NCI-H526 treated with DMSO at 0.1 percent for 48 hours (cell line): ENCODE results near the gene ANKRD10.
A peak's percentile ranks its signal among the peaks of the same experiment; 100 is the strongest.

Source experiments
- DNase-seq: peaks from one replicate; lab custom pipeline; 2025; lab: John Stamatoyannopoulos, UW

ANKRD10 gene

DNA sequence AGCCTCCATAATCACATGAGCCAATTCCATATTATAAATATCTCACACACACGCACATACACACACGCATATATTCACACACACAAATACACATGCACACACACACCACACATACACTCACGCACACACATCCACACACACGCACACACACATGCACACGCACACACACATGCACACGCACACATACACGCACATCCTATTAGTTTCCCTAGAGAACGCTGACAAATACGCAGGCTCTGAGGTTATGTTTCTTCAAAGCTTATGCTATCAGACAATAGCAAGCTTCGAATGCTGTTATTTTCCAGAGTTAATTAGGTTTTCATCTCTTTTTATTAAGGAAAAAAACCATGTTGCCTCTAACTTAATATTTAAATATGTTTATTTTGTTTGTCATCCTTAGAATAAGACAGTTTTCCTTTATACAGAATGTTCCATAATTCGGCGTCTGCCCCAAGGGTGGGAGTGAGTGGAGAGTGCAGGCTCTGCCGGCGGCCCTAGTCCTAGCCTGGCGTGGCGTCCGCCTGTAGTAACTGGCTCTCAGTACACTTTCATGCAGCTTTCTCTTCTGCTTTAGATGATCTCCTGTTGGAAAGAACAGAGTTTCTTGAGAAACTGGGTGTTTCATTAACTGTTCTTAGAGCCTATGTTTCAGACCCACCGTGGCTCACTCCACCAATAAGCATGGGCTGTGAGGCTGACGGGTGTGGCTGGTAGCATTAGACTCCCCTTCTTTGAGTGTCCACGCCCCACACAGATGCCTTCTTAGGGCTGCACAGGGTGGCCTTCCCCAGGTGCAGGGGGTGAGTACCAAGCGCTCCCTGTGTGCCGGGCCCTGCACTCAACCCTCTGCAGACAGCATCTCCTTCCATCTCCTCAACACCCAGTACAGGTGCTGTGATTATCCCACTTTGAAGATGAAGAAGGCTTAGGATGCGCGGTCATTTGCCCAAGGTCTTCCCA lies 30.4 kb upstream of the ANKRD10 start:
- no peak for DNase-seq

DNA sequence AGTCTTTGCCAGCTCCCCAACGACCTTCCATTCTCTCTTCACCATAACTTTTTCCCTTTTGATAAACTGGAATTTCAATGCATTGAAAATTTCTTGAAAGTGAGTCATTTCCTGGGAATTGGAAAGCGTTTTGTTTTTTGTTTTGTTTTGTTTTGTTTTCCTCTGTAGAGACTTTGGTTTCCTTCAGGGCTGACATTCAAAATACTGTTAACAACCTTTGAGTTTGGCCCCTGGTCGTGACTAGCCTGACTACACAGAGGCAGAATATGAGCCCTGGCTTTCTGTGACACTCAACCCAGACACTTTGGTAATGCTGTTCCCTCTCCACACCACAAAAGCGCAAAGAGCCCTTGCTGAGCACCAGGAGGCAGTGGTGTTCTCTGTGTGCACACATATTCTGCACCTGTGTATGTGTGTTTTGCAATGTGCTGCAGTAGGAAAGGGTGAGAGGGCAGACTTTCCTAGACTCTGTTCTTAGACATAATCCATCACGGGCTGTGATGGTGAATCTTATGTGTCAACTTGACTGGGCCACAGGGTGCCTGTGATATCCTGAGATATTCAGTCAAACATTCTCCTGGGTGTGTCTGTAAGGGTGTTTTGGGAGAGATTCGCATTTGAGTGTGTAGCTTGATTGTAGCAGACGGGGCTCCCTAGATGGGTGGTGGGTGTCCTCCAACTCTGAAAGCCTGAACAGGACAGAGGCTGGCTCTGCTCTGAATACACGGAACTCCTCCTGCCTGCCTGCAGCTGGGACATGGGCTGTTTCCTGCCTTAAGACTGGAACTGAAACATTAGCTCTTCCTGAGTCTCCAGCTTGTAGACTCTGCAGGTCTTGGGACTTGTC lies 29.5 kb upstream of the ANKRD10 start:
- DNase-seq = peak; percentile 52

DNA sequence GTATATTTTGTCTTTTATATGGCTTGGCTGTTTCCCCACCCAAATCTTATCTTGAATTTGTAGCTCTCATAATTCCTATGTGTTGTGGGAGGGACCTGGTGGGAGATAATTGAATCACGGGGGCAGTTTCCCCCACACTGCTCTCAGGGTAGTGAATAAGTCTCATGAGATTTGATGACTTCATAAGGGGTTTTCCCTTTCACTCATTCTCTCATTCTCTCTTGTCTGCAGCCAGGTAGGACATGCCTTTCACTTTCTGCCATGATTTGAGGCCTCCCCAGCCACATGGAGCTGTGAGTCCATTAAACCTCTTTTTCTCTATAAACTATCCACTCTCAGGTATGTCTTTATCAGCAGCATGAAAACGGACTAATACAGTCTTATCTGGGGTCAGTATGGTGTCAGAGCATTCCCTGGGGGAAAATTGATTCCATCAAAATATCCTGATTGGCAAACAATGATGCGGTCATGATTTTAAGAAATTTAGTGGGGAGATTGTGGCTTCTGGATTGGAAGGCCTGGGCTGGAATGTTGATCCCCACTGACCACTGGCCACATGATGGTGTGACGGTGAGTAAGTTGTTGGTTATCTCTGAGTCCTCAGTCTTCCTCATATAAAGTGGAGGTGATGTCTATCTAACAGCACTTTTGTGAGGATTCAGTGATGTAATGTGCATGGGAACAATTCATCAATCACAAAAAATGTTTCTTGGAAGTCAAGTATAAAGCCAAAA lies 27.5 kb upstream of the ANKRD10 start:
- DNase-seq = no peak

DNA sequence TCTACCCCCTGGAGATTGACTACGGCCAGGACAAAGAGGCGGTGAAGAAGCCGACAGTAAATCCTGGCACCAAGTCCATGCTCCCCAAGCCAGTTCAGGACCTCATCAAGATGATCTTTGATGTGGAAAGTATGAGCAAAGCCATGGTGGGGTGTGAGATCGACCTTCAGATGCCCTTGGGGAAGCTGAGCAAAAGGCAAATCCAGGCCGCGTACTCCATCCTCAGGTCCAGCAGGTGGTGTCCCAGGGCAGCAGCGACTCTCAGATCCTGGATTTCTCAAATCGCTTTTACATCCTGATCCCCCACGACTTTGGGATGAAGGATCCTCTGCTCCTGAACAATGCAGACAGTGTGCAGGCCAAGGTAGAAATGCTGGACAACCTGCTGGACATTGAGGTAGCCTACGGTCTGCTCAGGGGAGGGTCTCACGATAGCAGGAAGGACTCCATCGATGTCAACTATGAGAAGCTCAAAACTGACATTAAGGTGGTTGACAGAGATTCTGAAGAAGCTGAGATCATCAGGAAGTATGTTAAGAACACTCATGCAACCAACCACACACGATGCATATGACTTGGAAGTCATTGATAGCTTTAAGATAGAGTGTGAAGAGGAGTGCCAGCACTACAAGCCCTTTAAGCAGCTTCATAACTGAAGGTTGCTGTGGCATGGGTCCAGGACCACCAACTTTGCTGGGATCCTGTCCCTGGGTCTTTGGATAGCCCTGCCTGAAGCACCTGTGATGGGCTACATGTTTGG lies 24.0 kb upstream of the ANKRD10 start:
- no peak for DNase-seq

DNA sequence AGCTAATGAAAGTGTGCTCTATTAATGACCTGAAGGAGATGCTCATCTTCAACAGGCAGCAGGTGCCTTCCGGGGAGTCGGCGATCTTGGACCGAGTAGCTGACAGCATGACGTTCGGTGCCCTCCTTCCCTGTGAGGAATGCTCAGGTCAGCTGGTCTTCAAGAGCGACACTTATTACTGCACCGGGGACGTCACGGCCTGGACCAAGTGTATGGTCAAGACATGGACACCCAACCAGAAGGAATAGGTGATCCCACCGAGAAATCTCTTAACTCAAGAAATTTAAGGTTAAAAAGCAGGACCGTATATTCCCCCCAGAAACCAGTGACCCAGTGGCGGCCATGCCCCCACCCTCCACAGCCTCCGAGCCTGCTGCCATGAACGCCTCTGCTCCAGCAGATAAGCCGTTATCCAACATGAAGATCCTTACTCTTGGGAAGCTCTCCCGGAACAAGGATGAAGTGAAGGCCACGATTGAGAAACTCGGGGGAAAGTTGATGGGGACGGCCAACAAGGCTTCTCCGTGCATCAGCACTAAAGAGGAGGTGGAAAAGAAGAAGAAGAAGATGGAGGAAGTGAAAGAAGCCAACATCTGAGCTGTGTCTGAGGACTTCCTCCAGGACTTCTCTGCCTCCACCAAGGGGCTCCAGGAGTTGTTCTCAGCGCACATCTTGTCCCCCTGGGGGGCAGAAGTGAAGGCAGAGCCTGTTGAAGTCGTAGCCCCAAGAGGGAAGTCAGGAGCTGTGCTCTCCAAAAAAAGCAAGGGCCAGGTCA lies 22.8 kb upstream of the ANKRD10 start:
- no peak for DNase-seq

DNA sequence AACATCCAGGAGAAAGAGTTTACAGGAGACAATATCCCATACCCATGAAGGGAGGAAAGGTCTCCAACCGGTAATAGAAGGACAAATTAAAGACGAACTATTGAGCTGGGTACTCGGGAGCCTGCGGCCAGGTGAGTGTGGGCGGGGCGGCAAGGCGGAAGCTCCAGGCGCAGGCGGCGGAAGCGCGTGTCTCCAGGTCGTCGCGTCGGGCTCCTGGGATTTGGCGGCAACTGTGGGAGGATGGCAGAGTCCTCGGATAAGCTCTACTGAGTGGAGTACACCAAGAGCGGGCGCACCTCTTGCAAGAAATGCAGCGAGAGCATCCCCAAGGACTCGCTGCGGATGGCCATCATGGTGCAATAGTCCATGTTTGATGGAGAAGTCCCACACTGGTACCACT lies 21.6 kb upstream of the ANKRD10 start:
- DNase-seq = no peak

DNA sequence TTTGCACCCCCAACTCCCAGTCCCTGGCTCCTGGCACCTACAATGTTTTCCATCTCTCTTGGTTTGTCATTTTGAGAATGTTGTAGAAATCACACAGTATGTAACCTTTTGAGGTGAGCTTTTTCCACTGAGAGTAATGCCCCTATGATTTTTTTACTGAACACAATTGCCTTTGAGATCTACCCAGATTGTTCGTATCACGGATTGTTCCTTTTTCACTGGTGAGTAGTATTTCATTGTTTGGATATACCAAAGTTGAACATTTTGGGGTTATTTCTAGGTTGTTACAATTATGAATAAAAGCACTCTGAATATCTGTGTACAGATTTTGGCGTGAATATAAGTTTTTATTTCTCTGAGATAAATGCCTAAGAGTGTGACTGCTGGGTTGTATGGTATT lies 17.7 kb upstream of the ANKRD10 start:
- DNase-seq = no peak

DNA sequence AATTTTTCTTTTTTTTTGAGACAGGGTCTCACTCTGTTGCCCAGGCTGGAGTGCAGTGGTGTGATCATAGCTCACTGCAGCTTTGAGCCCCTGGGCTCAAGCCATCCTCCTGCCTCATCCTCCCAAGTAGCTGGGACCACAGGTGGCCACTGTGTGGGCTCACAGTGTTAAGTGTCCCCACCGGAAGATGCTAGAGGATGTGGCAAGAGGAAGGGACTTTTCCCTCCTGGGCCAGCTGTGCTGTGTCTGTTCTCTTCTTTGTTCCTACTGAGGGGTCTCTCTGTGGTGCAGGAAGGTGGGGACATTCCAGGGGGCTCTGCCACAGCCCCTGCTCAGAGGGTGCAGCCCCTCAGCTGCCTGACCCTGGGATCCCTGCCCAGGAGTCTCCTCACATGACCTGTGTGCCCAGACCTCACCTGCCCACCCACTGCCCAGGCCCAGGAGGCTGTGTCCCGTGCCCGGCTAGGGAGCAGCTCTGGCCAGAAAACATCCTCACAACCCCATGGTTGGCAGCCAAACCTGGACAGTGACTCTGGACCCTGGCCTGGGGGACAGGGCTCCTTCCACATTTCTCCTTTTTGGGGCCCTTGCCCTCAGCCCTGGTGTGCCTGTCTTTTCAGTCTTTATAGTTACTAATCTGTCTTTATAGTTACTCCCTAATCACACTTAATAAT lies 14.4 kb upstream of the ANKRD10 start:
- DNase-seq = no peak

DNA sequence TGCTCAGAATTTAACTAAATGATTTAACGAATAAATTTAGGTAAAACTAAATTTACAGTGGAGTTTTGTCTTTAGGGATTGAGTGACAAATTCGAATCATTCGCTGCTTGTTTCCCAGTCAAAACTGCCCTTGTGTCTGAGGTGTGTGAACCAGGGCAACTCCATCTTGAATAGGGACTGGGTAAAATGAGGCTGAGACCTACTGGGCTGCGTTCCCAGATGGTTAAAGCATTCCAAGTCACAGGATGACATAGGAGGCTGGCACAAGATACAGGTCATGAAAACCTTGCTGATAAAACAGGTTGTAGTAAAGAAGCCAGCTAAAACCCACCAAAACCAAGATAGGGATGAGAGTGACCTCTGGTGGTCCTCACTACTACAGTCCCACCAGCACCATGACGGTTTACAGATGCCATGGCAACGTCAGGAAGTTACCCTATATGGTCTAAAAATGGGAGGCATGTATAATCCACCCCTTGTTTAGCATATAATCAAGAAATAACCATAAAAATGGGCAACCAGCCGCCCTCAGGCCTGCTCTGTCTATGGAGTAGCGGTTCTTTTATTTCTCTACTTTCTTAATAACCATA lies 10.2 kb upstream of the ANKRD10 start:
- no peak for DNase-seq

DNA sequence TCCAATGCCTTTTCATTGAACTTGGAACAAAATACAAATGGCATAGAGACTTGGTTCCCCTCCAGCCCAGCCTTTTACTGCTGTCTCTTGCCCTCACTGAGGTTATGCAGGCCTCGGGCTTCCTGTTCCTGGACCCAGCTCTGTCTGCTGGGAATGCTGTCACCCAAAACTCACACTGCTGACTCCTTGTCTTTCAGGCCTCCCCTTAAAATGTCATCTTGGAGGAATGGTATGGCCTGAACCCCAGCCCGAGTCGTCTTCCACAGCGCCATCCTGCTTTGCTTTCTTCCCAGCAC lies 9.7 kb upstream of the ANKRD10 start:
- DNase-seq = no peak

DNA sequence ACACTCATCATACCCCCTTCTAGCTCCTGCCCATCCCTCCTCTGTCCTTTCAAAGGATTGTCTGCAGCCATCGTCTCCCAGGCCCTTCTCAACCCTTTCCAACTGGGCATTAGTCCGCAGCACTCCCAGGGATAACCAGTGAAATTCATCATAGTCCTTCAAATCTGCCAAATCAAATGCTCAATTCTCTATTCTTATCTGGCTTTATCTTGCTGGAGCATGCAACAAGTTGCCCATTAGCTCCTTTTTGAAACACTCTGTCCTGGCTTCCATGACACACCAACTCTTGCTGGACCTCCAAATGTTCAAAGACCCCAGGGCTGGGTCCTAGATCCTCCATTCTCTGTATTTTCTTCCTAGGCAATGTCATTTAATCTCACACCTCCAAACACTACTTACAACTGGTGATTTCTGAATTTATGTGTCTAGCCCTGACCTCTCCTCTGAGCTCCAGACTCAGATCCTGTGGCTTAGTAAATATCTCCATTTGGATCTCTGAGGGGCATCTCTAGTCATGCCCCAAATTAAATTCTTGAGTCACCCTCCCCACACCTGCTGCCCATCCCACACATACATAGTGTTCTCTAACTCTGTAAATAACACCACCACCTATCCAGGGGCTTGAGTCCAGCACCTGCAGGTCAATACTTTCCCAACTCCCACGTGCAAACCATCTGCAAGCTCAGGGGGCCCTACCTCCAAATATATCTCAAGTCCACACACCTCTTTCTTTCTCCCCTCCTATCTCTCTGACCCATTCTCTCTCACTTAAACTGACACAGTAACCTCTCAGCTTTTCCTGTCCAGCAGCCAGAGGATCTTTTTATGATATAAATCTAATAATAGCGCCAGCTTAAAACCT lies 9.1 kb upstream of the ANKRD10 start:
- DNase-seq = no peak

DNA sequence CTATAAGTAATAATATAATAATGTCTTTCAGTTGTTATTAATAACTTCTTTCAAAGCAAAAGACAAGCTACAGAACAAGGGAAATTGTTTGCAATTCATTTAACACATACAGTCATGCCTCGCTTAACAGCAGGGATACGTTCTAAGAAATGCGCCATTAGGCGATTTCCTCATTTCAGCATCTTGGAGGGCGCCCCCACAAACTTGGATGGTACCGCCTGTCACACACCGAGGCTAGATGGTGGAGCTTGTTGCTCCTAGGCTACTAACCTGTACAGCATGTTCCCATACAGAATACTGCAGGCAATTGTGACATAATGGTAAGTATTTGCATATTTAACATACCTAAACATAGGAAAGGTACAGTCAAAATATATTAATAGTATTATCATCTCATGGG lies 8.2 kb upstream of the ANKRD10 start:
- no peak for DNase-seq

DNA sequence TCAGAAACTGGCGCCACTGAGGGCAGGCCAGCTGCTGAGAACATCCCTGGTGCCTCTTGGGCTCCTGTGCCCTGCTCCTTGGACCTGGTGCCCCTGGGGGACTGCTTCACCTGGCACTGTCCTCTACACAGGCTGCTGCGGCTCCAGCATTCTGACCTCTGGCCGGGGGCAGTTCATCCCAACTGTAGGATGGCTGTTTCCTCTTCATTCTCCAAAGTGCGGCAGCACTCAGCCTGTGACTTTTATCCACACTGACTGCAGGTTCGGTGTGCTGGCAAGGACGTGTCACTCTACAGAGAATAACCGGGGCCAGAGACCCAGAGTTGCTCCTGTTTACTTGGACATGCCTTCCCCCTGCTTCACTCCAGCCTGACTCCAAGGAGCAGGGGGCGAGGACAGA lies 7.6 kb upstream of the ANKRD10 start:
- no peak for DNase-seq

DNA sequence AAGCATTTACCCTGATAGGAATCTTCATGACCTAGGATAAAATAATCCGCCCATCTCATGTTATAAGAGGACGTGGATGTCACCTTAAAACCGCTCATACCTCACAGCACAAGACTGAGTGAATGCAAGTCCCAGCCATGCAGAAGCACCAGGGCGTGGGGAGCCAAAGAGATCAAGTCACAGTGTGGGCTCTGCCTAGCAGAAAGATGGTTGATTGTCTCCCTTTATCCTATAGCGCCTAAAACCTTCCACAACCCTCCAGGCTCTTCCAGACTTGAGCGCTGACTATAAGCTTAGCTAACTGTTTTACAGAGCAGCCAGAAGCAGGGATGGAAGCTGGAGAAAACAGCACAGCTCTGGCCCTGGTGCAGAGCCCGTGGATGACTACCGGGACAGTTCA lies 6.8 kb upstream of the ANKRD10 start:
- no peak for DNase-seq

DNA sequence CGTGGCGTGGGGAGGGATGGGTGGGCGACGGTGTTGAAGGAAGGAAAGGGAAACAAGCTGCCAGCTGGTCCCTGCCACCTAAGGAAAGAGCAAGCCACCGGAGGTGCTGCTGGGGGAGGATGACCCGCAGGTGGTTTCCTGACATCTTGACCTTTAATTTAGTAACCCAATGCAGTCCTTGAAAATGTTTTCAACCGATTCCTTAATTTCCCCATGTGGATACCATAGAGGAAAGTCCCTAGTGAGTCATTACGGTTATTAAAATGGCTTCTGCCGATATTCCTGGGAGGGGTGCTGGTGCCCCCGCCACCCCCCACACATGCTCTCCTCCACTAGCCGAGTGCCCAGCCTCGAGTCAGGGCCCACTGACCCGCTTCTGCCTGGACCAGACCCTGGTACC lies 6.3 kb upstream of the ANKRD10 start:
- no peak for DNase-seq

DNA sequence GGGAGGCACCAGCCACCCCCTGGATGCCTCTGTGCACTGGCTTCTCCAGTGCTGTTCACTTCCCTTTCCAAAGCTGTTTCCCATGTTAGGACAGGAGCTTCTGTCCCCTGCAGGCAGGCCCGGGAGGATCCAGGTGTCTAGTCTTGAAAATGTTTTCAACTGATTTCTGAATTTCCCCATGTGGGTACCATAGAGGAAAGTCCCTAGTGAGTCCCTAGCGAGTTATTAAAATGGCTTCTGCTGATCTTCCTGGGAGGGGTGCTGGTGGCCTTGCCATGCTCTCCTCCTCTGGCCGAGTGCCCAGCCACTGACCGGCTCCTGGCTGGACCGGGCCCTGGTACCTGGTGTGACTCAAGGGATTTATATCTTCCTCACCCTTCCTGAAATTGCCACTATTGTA lies 5.2 kb upstream of the ANKRD10 start:
- DNase-seq = no peak

DNA sequence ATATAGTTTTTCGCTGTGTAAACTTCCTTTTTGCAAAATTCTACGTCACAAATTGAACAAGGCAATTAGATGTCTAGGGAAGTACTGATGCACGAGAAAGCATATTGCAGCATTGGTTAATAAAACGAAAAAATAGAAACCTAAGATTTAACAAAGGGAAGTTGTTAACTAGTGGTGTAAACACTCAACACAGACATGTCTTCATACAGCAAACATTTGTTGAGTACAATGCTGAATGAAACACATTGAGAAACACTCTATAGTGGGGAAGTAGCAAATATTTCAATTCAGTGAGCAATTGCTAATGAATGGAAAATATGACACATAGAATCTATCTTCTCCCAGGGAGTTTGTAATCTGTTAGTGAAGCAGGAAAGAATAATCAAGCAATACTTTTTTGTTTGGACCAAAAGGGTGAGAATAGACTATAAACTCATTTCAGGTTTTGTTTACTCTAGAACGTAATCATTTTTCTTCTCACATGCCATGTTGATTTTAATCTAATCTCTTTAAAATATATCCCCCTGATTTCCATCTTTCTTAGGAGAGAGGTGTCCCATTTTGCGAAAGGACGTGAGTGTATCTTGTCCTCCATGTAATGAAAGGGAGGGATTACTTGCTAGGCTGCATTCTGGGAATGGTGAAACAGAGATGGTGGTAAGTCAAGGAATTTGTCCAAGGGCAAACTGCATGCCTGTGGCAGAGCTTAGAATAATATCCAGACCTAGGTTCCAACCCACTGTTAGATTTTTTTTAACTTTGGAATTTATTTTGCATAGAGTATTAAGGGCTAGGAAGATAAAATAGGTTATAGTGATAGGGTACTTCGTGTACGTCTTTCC lies 1.7 kb upstream of the ANKRD10 start:
- no peak for DNase-seq

DNA sequence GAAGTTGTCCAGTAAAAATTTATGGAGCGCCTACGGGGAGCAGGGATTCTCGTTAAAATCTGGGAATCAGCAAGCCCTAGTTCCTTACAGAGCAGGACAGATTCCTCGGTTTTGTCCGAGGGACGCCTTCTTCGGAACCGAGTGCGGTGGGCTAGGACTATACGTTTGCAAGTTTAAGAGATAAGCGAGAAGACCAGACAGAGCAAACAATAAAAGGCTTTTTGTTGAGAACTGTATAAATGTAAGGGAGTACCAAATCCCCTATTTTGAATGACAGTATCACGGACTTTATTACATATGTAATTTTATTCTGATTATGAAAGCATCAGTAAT lies 971 bp upstream of the ANKRD10 start:
- DNase-seq = peak; percentile 54
